NCI-H82 treated with DMSO at 0.1 percent for 48 hours (cell line): ENCODE data around the gene LGALS14.
"Not testable (repeated sequence)": the region's sequence is repeated elsewhere in the genome, so short reads cannot be mapped to it uniquely, and the experiment has no call there.

Source experiments
- DNase-seq: peaks from one replicate; lab custom pipeline; 2025; ENCODE audit not compliant: unreplicated experiment; lab: John Stamatoyannopoulos, UW

Gene LGALS14

DNA sequence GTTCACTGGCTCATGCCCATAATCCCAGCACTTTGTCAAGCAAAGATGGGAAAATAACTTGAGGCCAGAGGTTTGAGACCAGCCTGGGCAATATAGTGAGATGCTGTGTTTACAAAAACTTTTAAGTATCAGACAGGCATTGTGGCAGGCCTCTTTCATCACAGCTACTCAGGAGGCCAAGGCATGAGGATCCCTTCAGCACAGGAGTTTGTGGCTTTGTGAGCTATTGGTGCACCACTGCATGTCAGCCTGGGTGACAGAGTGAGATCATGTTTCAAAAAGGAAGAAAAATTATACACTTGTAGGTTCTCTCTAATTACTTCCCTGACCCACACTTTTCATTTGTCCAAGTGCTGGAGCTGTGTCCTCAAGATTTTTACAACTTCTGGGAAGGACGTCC, 11.5 kb upstream of the LGALS14 start:
- no peak for DNase-seq

DNA sequence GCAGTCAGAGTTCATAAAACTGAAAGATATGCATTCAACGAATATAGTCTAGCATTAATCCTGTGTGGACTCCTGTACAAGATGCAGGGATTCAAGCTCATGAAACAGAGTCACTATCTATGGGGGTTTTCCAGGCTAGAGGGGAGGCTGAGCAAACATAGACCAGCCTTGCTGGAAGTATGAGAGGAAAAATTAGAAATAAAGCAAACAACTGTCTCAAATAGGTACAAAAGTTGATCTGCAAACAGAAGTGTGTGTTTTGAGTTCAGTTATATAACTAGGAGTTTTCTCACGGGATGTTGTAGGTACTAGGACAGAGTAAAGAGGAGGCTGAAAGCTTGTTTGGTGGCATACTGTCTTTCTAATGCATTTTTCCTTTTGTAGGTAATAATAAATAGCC, 8.5 kb upstream of the LGALS14 start:
- no peak for DNase-seq

DNA sequence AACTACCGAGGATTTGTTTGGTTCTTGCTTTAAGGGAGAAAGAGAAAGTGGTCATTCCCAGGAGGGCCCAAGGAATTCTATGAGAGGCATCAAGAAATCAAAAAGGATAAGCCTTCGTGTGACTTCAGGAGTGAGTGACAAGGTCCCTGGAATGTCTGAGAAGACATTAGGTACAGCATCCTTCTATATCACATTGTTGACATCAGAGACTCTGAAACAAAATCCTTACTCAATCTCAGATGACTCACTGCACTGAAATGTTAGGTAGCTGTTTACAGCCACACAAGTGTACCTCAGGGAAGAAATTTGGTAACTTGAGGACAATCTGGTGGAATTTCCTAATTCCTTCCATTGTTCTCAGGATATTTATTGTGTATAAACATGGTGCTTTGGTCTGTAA, 7.9 kb upstream of the LGALS14 start:
- DNase-seq = no peak

DNA sequence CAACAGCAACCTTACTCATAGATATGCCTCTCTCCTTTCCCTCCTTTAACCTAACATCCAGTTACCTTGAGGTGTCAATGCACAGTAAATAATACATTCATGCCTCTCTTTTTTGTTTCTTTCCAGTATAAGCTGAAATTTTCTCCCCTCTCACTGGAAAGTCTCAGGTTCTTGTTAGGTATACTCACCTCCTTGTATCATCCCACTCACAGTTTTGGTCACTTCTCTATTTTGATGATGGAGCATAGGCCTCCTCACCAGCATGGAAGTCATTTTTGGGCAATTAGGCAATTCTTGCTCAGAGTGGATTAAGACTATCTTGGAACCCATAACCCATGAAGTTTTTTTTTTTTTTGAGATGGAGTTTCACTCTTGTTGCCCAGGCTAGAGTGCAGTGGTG, 5.7 kb upstream of the LGALS14 start:
- no peak for DNase-seq

DNA sequence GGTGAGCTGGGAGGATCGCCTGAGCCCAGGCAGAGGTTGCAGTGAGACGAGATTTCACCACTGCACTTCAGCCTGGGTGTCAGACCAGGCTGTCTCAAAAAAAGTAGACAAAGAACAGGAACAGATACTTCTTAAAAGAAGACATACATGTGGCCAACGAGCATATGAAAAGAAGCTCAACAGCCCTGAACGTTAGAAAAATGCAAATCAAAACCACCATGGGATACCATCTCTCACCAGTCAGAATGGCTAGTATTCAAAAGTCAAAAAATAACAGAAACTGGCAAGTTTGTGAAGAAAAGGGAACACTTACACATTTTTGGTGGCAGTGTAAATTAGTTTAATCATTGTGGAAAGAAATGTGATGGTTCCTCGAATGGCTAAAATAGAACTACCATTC, 3.0 kb upstream of the LGALS14 start:
- DNase-seq = no peak

DNA sequence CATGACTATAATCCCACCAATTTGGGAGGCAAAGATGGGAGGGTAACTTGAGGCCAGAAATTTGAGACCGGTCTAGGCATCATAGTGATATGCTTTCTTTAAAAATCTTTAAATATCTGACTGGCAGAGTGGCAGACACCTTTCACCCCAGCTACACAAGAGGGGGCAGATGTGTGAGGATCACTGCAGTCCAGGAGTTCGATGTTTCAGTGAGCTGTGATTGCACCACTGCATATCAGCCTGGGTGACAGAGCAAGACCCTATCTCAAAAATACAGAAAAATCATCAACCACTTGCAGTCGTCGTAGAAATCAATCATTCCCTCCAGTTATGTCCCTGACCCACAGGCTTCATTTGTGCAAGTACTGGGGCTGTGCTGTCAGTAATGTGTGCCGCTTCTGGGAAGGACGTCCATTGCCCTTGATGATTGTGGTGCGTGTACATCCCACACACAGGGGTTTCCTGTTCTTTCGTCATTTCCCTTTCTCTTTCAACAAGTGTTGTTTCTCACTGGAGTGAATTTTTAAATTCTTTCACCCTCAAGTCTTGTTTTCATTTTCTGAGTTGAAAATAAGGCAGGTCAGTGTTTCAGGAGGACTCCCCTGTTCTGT, 1.4 kb downstream of the LGALS14 start:
- DNase-seq = no peak

DNA sequence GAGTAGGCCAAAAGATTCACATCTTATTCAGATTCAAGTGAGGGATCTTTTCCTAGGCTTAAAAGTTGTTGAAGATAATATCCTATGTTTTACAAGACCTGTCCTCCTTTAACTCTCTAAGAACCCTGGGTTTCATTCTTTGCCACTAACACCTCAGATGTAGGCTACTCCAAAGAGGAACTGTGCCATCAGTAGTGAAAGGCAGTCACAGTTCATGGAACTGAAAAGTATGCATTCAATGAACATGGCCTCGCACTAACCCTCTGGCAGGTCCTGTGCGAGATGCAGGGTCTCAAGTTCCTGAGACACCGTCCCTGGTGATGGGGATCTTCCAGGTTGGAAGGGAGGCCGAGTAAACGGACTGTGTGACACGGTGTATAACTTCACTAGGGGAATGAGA, 4.3 kb downstream of the LGALS14 start:
- DNase-seq = no peak

DNA sequence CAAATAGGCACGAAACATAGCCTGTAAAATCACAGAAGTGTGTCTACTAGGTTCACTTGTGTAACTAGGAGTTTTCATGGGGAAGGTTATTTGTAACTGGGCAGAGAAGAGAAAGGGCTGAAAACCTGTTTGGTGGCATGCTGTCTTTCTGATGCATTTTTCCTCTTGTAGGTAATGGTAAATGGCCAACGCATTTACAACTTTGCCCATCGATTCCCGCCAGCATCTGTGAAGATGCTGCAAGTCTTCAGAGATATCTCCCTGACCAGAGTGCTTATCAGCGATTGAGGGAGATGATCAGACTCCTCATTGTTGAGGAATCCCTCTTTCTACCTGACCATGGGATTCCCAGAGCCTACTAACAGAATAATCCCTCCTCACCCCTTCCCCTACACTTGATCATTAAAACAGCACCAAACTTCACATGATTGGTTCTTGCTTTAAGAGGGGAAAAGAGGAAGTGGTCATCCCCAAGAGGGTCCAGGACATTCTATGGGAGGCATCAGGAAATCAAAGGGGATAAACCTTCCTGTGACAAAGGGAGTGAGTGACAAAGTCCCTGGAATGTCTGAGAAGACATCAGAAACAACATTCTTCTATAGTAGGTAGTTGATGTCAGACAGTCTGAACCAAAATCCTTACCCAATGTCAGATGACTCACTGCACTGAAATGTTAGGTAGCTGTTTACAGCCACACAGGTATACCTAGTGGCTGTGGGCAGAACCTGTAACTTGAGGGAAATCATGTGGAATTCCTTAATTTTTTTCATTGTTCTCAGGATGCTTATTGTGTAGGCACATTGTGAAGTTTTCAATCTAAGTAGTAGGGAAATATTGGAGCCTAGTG, 5.0 kb downstream of the LGALS14 start:
- no peak for DNase-seq

DNA sequence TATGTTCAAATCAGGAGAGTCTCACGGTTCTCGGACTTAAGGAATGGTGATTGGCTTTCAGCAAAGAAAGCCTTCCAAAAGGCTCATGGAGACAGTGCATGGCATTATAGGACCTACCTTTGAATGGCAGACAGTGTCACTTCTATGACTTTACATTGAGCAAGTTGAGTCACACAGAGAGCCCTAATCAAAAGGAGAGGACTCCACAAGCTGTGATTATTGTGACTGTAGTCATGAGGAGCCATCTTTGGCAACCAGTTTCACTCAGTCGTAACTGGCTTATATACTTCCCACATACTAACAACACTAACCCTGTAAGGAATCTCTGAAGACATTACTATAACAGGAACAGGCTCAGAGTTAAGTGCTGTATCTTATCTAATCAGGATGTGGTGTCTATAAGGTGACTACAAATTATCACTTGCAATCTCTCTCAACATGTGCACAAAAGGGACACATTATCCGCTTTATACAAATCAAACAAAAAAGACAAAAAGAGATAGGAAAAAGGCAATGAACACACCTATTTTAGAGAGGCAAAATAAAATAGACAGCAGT, 6.1 kb downstream of the LGALS14 start:
- DNase-seq = no peak

DNA sequence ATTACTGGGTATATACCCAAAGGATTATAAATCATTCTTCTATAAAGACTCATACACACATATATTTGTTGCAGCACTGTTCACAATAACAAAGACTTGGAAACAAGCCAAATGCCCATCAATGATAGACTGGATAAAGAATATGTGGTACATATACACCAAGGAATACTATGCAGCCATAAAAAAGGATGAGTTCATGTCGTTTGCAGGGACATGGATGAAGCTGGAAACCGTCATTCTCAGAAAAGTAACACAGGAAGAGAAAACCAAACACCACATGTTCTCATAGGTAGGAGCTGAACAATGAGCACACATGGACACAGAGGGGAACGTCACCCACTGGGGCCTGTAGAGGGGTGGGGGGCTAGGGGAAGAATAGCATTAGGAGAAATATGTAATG, 15.9 kb downstream of the LGALS14 start:
- not testable (repeated sequence) for DNase-seq

DNA sequence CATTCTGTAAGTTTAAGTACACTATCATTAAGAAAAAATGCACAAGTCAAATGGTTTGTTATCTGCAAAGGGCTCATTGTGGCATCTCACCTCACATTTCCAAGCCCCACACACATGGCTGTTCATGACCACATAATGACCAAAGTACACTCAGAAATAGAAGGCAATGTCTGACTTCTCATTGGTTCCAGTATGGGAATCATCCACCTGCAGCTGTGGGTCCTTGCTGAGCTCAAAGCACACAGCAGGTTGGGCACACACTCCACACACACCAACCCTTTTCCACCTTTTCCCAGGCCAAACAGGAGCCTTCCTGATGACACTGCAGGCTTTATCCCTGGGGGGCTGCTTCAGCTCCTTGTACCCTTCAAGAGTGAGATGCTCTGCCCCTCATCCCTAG, 21.7 kb downstream of the LGALS14 start:
- no peak for DNase-seq

DNA sequence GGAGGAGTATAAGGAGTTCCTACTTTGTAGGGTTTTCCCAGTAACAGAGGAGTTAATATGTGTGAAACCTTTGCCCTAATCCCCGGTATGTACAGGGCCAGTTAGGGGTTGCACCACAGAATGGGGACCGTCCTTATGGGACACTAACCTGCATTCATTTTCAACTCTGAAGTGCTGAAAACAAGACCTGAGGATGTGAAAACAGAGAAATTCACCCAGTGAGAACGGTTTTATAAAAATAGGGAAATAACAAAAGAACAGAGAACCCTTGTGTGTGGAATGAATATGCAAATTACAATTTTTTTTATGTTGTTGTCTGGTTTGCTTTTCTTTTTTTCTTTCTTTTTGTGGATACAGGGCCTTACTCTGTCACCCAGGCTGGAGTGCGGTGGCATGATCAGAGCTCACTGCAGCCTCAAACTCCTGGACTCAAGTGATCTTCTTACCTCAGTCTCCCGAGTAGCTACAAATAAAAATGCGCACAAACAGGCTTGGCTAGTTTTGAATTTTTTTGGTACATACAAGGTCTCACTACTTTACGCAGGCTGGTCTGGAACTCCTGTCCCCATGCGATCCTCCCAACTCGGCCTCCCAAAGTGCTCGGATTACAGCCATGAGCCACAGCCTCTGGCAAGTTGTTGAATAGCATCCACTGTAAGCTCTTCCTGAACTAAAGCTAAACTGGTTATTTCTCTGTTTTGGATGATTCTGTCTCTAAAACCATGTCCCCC, 23.0 kb downstream of the LGALS14 start:
- no peak for DNase-seq

DNA sequence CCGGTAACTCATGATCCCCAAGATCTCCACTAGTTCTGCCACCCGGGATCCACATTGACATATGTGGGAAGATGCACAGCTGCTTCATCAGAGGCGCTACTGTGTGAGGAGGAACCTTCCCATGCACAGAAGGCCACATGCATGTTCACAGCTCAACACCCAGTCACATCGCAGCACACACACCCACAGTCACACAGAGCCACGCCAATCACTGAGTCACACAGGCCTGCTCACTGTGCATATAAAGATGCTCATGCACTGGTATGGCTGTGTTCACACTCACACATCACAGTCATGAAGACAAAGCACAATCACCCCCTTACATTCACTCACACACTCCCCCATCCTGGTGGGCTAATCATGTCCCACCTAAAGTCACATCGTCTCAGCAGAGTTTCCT, 23.8 kb downstream of the LGALS14 start:
- DNase-seq = no peak

DNA sequence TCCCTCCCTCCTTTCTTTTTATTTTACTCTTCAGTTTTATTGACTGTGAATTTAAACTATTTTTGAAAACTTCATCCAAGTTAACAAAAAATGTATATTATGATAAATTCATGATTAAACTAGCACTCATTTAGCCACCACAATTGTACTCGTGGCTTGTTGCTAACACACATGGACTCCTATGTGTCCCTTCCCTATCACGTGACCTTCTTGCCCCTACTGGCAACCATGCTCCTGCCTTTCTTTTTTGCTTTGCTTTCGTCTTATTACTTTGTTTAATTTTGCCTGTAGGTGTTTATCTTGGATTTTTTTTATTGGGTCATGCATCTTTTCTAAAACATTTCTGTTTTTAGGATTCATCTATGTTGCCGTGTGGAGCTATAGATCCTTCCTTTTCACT, 25.3 kb downstream of the LGALS14 start:
- no peak for DNase-seq

DNA sequence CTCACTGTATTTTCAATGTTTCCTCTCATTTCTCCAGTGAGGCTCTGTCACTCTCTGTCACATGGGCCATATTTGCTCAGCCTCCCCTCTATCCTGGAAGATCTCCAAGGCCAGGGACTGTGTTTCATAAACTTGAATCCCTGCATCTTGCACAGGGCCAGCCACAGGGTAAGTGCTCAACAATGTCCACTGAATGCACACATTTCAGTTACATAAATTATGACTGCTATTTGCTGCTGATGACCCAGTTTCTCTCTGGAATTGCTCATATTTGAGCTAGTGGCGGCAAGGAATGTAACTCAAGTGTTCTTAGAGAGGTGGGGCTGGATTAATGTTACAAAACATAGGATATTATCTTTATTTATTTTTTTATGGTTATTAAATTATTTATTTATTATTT, 27.4 kb downstream of the LGALS14 start:
- no peak for DNase-seq

DNA sequence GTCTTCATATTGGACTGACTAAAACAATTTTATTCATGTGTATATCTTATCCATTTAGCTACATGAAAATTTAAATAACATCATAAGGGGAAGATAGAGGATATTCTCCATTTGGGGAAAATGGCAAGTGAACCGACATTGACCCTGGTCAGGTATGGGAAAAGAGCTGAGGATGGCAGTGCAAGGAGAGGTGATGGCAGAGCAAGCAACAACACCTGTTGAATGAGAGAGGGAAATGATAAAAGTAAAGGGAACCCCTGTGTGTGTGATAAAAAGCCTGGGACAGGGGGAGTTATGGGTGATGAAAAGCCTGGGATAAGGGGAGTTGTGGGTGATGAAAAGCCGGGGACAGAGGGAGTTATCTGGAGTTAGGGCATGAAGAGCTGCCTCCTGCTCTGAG, 29.6 kb downstream of the LGALS14 start:
- no peak for DNase-seq

DNA sequence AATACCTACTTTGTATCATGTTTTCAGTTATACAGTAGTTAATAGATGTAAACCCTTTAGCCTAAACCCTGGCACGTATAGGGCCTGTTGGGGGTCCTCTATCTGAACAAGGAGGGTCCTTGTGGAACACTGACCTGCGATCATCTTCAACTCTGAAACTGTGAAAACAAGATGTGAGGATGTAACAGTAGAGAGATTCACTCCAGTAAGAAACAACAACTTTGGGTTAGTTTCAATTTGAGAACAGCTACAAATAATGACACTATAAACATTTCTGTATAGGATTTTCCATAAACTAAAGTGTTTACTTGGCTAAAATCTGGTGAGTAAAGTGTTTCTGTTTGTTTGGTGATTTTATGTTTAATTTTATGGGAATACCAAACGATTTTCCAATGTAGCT, 31.4 kb downstream of the LGALS14 start:
- no peak for DNase-seq

DNA sequence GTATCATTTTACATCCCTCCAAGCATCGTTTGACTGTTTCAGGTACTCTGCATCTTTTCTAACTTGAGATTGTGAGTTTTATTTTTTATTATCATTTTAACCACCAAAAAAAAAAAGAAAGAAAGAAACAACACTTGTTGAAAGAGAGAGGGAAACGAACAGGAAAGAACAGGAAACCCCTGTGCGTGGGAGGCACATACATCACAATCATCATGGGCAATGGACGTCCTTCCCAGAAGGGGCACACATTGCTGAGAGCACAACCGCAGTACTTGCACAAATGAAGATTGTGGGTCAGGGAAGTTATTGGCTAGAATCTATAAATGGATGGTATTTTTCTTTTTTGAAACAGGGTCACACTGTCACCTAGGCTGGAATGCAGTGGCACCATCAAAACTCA, 31.8 kb downstream of the LGALS14 start:
- no peak for DNase-seq

DNA sequence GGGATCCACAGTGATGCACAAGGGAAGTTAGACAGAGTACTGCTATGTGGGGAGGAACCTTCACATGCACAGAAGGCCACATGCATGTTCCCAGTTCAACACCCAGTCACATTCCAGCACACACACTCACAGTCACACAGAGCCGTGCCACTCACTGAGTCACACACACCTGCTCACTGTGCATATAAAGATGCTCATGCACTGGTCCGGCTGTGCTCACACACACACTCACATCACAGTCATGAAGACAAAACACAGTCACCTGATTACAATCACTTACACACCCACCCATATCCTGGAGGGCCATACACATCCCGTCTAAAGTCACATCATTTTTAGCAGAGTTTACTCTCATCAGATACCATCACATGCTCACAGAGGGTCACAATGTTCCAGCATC, 33.1 kb downstream of the LGALS14 start:
- no peak for DNase-seq

DNA sequence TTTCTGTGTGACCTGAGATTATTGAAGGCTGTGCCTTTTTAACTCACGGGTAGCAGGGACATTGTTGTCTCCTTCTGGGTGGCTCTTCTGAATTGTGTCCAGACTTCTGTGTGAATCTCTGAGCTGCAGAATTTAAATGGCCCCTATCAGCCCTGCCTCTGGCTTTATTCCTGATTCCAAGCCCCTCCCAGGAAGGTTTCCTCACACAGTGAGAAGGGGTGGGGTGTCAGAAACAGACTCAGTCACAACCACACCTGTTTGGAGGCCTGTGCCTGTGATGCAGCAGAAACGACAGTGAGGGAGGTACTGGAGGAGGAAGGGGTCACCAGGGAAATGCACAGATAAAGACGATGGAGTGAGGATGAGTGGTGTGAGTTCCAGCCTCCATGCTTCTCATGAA, 33.6 kb downstream of the LGALS14 start, which contains the start of gene CLC:
Gene CLC (minus strand): TSS at position 139 of the 400 bp plus-strand sequence. CDS start 77 bp downstream, at position 62.
- DNase-seq = no peak

DNA sequence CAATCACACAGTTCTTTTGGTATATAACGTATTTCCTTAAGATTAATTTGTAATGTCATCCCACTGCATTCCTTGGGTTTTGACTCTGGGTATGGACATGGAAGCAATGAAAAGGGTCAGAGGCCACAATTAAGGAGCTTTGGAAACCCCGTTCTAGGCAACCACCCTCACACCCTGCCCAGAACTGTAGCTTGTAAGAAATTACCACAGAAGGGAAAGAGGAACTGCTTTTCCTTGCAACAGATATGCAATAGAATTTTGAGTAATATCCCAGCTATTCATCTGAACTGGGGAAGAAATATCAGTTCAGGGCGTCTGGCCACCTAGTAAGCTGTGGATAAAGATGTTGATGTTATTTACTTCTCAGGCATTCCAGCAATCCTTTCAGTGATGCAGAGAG, 34.5 kb downstream of the LGALS14 start:
- no peak for DNase-seq

DNA sequence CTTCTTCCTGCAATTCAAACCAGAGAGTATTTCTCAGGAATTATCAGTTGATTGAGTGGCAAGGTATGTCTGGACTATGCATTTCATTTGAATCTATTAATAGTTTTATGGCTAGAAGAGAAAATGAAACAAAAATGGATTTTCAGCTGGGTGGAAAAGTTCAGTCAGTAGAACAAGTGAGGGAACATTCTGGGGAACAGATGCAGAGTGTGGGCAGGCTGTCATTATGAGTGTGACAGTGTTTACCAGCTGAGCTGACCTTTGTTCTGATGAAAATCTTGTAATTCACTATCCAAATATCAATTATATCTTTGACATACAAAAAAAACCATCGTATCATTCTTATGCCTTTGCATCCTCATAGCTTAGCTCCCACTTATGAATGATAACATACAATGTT, 36.1 kb downstream of the LGALS14 start:
- no peak for DNase-seq
